Gastrocnemius medialis (tissue), 4 donors: Measurements from ENCODE around the gene SLC11A1.

ENCODE experiments used
- POLR2A ChIP-seq, 2 donors: fragments of 450-650 bp; IDR thresholded peaks; one replicate each; pipeline ENCODE4 v1.6.1; 2017; ENCODE audit warnings: antibody characterized with exemption in 2 of 2, mild to moderate bottlenecking in 2 of 2, moderate library complexity in 2 of 2
- TF ChIP-seq, protein P1 (sequence below), 5 experiments: fragments of 450-650 bp in 3 of 5; fragments of 200-600 bp in 2 of 5; sonication (generic) in 2 of 5; IDR thresholded peaks in 4 of 5; conservative IDR thresholded peaks in 1 of 5; 1 replicate in 4 of 5; 2 replicates in 1 of 5; pipeline ENCODE4 v1.5.1; 2016 to 2019; ENCODE audit warnings: antibody characterized with exemption in 5 of 5, mild to moderate bottlenecking in 3 of 5, moderate library complexity in 3 of 5

DNA sequence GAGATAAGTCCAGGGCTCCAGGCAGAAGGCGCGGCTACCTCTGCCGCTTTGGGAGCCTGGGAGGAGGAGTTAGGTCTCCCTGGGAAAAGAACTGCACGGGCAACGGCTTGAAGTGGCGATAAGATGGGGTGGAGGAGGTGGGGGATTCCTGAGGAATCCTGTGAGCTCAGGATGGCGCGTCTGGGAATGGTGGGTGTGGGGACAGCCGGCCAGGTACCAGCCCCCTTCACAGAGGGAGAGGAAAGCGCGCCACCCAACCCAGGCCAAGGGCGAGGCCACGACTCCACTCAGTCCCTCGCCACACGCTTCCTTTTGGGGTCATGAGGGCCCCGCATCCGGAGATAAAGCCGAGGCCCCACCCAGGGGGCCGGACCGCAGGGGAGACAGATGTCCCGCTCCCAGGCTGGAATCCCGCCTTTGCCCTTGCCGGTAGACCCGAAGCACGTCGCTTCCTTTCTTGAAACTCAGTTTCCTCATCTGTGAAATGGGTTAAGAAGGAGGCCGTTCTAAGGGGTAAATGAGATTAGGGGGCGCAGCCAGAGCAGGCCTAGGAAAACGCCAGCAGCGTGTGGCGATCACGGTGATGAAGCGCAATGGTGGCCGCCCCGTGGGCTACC lies 15.9 kb downstream of the SLC11A1 start:
- TF ChIP-seq, protein P1, sequence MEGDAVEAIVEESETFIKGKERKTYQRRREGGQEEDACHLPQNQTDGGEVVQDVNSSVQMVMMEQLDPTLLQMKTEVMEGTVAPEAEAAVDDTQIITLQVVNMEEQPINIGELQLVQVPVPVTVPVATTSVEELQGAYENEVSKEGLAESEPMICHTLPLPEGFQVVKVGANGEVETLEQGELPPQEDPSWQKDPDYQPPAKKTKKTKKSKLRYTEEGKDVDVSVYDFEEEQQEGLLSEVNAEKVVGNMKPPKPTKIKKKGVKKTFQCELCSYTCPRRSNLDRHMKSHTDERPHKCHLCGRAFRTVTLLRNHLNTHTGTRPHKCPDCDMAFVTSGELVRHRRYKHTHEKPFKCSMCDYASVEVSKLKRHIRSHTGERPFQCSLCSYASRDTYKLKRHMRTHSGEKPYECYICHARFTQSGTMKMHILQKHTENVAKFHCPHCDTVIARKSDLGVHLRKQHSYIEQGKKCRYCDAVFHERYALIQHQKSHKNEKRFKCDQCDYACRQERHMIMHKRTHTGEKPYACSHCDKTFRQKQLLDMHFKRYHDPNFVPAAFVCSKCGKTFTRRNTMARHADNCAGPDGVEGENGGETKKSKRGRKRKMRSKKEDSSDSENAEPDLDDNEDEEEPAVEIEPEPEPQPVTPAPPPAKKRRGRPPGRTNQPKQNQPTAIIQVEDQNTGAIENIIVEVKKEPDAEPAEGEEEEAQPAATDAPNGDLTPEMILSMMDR (IDR thresholded peaks at IDR 0.05 in 4 of 5, conservative IDR thresholded peaks at IDR 0.05 in 1 of 5): no peak
- TF ChIP-seq POLR2A (IDR thresholded peaks at IDR 0.05): peak; percentile 36 to 59
